Endothelial cell of umbilical vein (primary cell): ENCODE measurements around the gene CNNM2. TPM values are rescaled to one million over a fixed set of nuclear protein-coding genes. Genes with fewer than 3 reads are reported as not detected.

Source experiments
- BruUV-seq: library from RNA; stranded (reverse); fragments of 400-500 nt; replicated peaks from 2 replicates; lab custom pipeline; 2021; lab: Mats Ljungman, UMichigan
- CTCF ChIA-PET: fragments of 300-600, 350-600 bp; sonication (Branson Sonifier 250); formaldehyde crosslinking; loops from one replicate; lab custom pipeline; 2021; ENCODE audit warnings: antibody characterized with exemption, inconsistent platforms; lab: Charles Lee
- POLR2A ChIA-PET: fragments of 300-600, 350-600 bp; sonication (Branson Sonifier 250); formaldehyde crosslinking; loops from one replicate; lab custom pipeline; 2021; ENCODE audit warnings: antibody characterized with exemption, inconsistent platforms; lab: Charles Lee
- DNase-seq: peaks from one replicate; pipeline ENCODE4 v3.0.0-alpha.2; 2011; ENCODE audit warnings: low read depth, low spot score
- FAIRE-seq: peaks from 2 replicates; lab custom pipeline; 2011; peaks lifted over from hg19 to GRCh38; lab: Jason Lieb, UNC
- H2AFZ ChIP-seq: 2 replicates; pipeline ENCODE4 v1.6.0; 2012; ENCODE audit warnings: low read depth, low read length, control low read depth, inconsistent platforms
- H3K27ac ChIP-seq: 2 replicates; pipeline ENCODE4 v1.5.1; 2011; ENCODE audit warnings: low read depth, mild to moderate bottlenecking, control low read depth, low read length, moderate library complexity; ENCODE audit not compliant: insufficient read depth
- H3K27me3 ChIP-seq, 2 experiments: 2 replicates each; pipeline versions ENCODE4 v1.6.0 to v1.6.1; 2011; ENCODE audit warnings: low read length in 2 of 2, mixed read lengths in 1 of 2; ENCODE audit not compliant: control insufficient read depth in 2 of 2, insufficient read depth in 2 of 2
- H3K36me3 ChIP-seq, 2 experiments: 2 replicates in 1 of 2; 3 replicates in 1 of 2; pipeline ENCODE4 v1.5.1; 2011; ENCODE audit warnings: low read length in 2 of 2, mild to moderate bottlenecking in 1 of 2, moderate library complexity in 1 of 2; ENCODE audit not compliant: control insufficient read depth in 2 of 2, insufficient read depth in 2 of 2; ENCODE audit errors: extremely low read depth in 1 of 2
- H3K4me1 ChIP-seq: 3 replicates; pipeline ENCODE4 v1.5.1; 2011; ENCODE audit warnings: mild to moderate bottlenecking, low read length; ENCODE audit not compliant: control insufficient read depth, insufficient read depth; ENCODE audit errors: extremely low read depth
- H3K4me2 ChIP-seq: 2 replicates; pipeline ENCODE4 v1.6.1; 2011; ENCODE audit warnings: low read length, control low read depth, mixed read lengths; ENCODE audit not compliant: insufficient read depth
- H3K4me3 ChIP-seq, 3 experiments: fragments of 200-600 bp in 1 of 3; sonication (generic), shearing (Covaris generic) in 1 of 3; replicated peaks in 1 of 3; 2 replicates each; pipeline ENCODE4 v1.5.1; 2011 to 2016; ENCODE audit warnings: control low read depth in 3 of 3, low read length in 3 of 3, mild to moderate bottlenecking in 2 of 3, inconsistent platforms in 1 of 3, low read depth in 1 of 3, moderate library complexity in 1 of 3; ENCODE audit not compliant: insufficient read depth in 1 of 3
- H3K79me2 ChIP-seq: 2 replicates; pipeline ENCODE4 v1.6.0; 2012; ENCODE audit warnings: low read length, inconsistent platforms; ENCODE audit not compliant: control insufficient read depth, insufficient read depth
- H3K9ac ChIP-seq: replicated peaks from 2 replicates; pipeline ENCODE3; 2011; ENCODE audit warnings: low read length, control low read depth; ENCODE audit not compliant: insufficient read depth; ENCODE audit errors: extremely low read depth
- H3K9me1 ChIP-seq: replicated peaks from 3 replicates; pipeline ENCODE4 v1.6.0; 2011; ENCODE audit warnings: mild to moderate bottlenecking, low read length; ENCODE audit not compliant: control insufficient read depth, insufficient read depth; ENCODE audit errors: extremely low read depth
- H3K9me3 ChIP-seq: replicated peaks from 2 replicates; pipeline ENCODE4 v1.5.1; 2012; ENCODE audit warnings: low read length, inconsistent platforms; ENCODE audit not compliant: control insufficient read depth, insufficient read depth
- H4K20me1 ChIP-seq: replicated peaks from 2 replicates; pipeline ENCODE3; 2011; ENCODE audit warnings: mild to moderate bottlenecking, low read length; ENCODE audit not compliant: control insufficient read depth, insufficient read depth; ENCODE audit errors: extremely low read depth
- CTCF ChIP-seq, 2 donors: IDR thresholded peaks; 1 replicate in 1 of 2; 2 replicates in 1 of 2; pipeline ENCODE4 v1.5.1; 2011; ENCODE audit warnings: low read length in 2 of 2, mild to moderate bottlenecking in 2 of 2, moderate library complexity in 2 of 2, control low read depth in 1 of 2, inconsistent platforms in 1 of 2, low read depth in 1 of 2; ENCODE audit not compliant: insufficient read depth in 1 of 2; ENCODE audit errors: extremely low read depth in 1 of 2
- EZH2 ChIP-seq: IDR thresholded peaks from 2 replicates; pipeline ENCODE4 v1.6.1; 2012; ENCODE audit warnings: borderline replicate concordance, low read depth, mild to moderate bottlenecking, moderate library complexity, low read length, inconsistent platforms; ENCODE audit not compliant: severe bottlenecking
- FOS ChIP-seq: IDR thresholded peaks from 2 replicates; pipeline ENCODE4 v1.6.1; 2011; ENCODE audit warnings: mild to moderate bottlenecking, low read length, moderate library complexity, borderline replicate concordance; ENCODE audit not compliant: insufficient read depth
- GATA2 ChIP-seq: IDR thresholded peaks from 2 replicates; pipeline ENCODE4 v1.7.0; 2011; ENCODE audit warnings: low read depth, mild to moderate bottlenecking, moderate library complexity, mixed read lengths, low read length; ENCODE audit not compliant: insufficient read length, insufficient read depth
- JUN ChIP-seq: IDR thresholded peaks from 2 replicates; pipeline ENCODE4 v1.6.1; 2011; ENCODE audit warnings: borderline replicate concordance, low read depth; ENCODE audit not compliant: insufficient read length, insufficient read depth
- MAX ChIP-seq: IDR thresholded peaks from 2 replicates; pipeline ENCODE4 v1.6.1; 2011; ENCODE audit not compliant: insufficient read depth, insufficient read length
- MYC ChIP-seq: IDR thresholded peaks from one replicate; pipeline ENCODE4 v1.6.1; 2011; ENCODE audit warnings: mild to moderate bottlenecking, low read depth, low read length
- POLR2A ChIP-seq: IDR thresholded peaks from 2 replicates; pipeline ENCODE4 v1.6.1; 2012; ENCODE audit warnings: low read depth, mild to moderate bottlenecking, control low read depth, low read length
- POLR2AphosphoS5 ChIP-seq: IDR thresholded peaks from 2 replicates; pipeline ENCODE4 v1.6.1; 2012; ENCODE audit warnings: low read depth, mild to moderate bottlenecking, control low read depth, low read length, moderate library complexity; ENCODE audit not compliant: insufficient read depth
- dilution Hi-C: fragments of 300-500 bp; cut with MboI; formaldehyde crosslinking; loops from one replicate; pipeline ENCODE4 v1.15.0; 2019; ENCODE audit warnings: low sequenced_read_pairs; ENCODE audit not compliant: extremely low pct_ligation_motif_present
- intact Hi-C: fragments of 100-400 bp; cut with micrococcal nuclease; formaldehyde crosslinking; loops from one replicate; pipeline ENCODE4 v1.10.0; 2022
- polyA plus RNA-seq, 4 experiments: library from polyadenylated mRNA; depleted of rRNA in 3 of 4; stranded (reverse) in 3 of 4; unstranded in 1 of 4; fragments of >200 nt; gene quantifications; 2 replicates each; pipeline versions ENCODE4 v1.2.1 to v1.2.3, GENCODE V29; 2011 to 2012; ENCODE audit warnings: missing spikeins in 1 of 4
- total RNA-seq: library from RNA; stranded (reverse); gene quantifications from 2 replicates; pipeline ENCODE4 v1.2.3, GENCODE V29; 2021

Gene CNNM2
- total and polyA plus RNA-seq, 2 donors (not counting 3 experiments of a cell fraction or from before 2014, with no cell fraction given): 1.9 to 3.0 TPM

GRCh38 chr10:103079100-103079499, 161.0 kb downstream of the CNNM2 start:
- CTCF ChIA-PET: interaction anchor here (0.6 to 2.5 kb wide), 4 partner anchors 160 to 201 kb away, joined by 3 to 15 read pairs (median 4); partner anchors contain the start of gene CNNM2
- Histone ChIP-seq H3K9me3 (no peaks in the 10 kb centered on the region), H4K20me1 (no peaks in the 10 kb centered on the region), H3K4me2 (no peak overlapping the region), H3K9ac (no peak overlapping the region), H3K27ac (no peak overlapping the region), H2AFZ (no peak overlapping the region), H3K27me3 (no peaks in the 10 kb centered on the region), H3K4me1 (no peaks in the 10 kb centered on the region), H3K9me1 (no peaks in the 10 kb centered on the region), H3K79me2 (no peaks in the 10 kb centered on the region), H3K4me3 (no peak overlapping the region), H3K36me3 (peaks cover 0 to 5% of the 10 kb centered on the region in 2 experiments)
- dilution Hi-C loops: no loop called here
- TF ChIP-seq CTCF (IDR thresholded peaks at IDR 0.05; ENCODE audit: extremely low read depth in 1 of 2, insufficient read depth in 1 of 2, low read depth in 1 of 2, low read length in 2 of 2) (no peak), MAX (no peak), JUN (no peak), EZH2 (no peak), FOS (no peak), GATA2 (no peak), POLR2A (no peak), MYC (no peak), POLR2AphosphoS5 (no peak)
- FAIRE-seq (no peak), DNase-seq (no peak)
- POLR2A ChIA-PET: no interaction called here
- intact Hi-C loops: no loop called here
- no TSS peak for BruUV-seq
